Measurements from ENCODE around the gene LAMA2.

- no peak for TF ChIP-seq MYC (IDR thresholded peaks at IDR 0.05; ENCODE audit: low read depth, low read length)
- no peak for TF ChIP-seq CTCF (IDR thresholded peaks at IDR 0.05; ENCODE audit: low read depth, low read length)
Observed at GRCh38 chr6:128964771-128965170, 81.8 kb downstream of the LAMA2 start.

Measured in NB4 (cell line).